ENCODE results near the gene FXYD7.

- no peak for TF ChIP-seq CTCF (IDR thresholded peaks at IDR 0.05; ENCODE audit: low read length)
- TF ChIP-seq EZH2 (IDR thresholded peaks at IDR 0.05; ENCODE audit: borderline replicate concordance, low read length): no peak
These were observed 17.1 kb upstream of the FXYD7 start for GRCh38 chr19:35125749-35126623.

All from OCI-LY1 (cell line).